Measurements from ENCODE around the gene CRYM.
"Not testable (repeated sequence)": the region's sequence is repeated elsewhere in the genome, so short reads cannot be mapped to it uniquely, and the experiment has no call there.

CRYM gene

DNA sequence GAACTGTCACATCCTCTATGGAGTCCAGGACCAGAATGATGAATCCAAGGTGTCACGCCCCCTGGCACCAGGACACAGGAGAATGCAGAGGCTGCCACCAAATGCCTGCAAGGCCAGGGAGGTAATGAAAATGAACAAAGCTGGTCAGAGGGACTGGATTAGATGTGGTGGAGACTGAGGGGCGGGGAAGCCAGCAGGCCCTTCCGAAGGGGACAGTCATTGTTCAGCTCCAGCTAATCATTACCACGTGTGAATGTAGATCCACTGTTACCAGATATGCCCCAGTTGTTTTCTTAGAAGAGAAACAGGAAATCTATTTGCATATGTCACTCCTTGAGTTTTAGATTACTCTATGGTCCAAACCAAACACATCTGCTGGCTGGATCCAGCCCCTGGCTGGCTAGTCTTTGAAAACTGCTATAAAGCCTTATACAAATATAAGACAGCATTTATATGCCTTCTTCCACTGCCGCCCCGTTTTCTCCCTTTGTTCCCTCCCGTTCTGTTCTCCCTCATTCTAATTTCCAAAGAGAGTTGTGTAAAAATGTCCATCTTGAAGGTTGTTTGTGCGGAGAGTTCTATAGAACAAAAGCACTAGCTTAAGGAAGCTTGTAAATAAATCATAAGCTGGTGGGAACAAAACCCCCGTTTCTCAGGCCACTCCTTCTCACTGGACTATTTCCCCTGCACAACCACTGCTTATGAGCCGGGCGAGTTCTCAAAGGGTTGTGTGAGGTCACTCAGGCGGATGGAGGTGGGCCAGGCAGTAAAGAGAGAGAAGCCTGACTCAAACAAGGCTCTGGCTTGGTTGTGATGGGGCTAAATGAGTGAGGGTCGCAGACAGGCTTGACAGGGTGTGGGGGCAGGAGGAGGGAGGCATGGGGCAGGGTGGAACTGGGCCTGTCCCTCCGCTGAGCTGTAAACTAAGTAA is 14.2 kb downstream of the CRYM start:
- Histone ChIP-seq H3K4me1 (ENCODE audit: control insufficient read depth in 1 of 2, insufficient read depth in 2 of 2, low read length in 2 of 2) (peaks cover 0 to 4% of the 10 kb centered on the region in 2 donors), H3K27ac (ENCODE audit: low read length) (no peak overlapping the region), H3K27me3 (ENCODE audit: low read depth, low read length) (no peaks in the 10 kb centered on the region), H3K36me3 (ENCODE audit: control insufficient read depth in 1 of 2, insufficient read depth in 2 of 2, low read length in 2 of 2) (no peaks in the 10 kb centered on the region), H3K9me3 (ENCODE audit: control insufficient read depth in 1 of 2, low read length in 2 of 2) (no peaks in the 10 kb centered on the region), H3K4me3 (ENCODE audit: low read depth in 1 of 2, low read length in 2 of 2) (no peak overlapping the region)

DNA sequence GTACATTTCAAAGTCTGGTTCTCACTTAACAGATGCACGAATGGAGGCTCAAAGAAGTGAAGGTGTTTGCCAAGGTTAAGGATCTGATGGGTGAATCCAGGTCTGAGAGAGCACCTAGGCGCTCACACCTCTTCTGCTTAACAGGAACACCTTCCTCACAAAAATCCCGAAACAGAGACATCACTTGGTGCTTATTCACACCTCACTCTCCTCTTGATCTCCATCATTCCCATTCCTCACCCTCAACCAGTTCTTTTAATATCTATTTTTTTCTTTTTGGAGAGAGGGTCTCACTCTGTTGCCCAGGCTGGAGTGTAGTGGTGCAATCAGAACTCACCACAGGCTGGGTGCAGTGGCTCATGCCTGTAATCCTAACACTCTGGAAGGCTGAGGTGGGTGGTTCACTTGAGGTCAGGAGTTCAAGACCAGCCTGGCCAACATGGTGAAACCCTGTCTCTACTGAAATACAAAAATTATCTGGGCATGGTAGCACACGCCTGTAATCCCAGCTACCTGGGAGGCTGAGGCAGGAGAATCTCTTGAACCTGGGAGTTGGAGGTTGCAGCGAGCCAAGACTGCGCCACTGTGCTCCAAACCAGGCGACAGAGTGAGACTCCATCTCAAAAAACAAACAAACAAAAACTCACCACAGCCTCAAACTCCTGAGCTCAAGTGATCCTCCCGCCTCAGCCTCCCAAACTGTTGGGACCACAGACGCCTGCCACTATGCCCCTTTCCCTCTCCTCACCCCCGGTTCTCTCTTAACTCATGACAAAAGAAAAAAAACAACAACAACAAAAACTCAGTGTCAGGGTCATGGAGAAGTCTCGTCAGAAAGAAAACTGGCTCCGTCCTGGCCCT is 15.1 kb downstream of the CRYM start:
- Histone ChIP-seq H3K9me3 (ENCODE audit: control insufficient read depth in 1 of 2, low read length in 2 of 2) (no peaks in the 10 kb centered on the region), H3K36me3 (ENCODE audit: control insufficient read depth in 1 of 2, insufficient read depth in 2 of 2, low read length in 2 of 2) (no peaks in the 10 kb centered on the region), H3K27ac (ENCODE audit: low read length) (no peak overlapping the region), H3K4me1 (ENCODE audit: control insufficient read depth in 1 of 2, insufficient read depth in 2 of 2, low read length in 2 of 2) (peaks cover 0 to 4% of the 10 kb centered on the region in 2 donors), H3K27me3 (ENCODE audit: low read depth, low read length) (no peaks in the 10 kb centered on the region), H3K4me3 (ENCODE audit: low read depth in 1 of 2, low read length in 2 of 2) (no peak overlapping the region)

DNA sequence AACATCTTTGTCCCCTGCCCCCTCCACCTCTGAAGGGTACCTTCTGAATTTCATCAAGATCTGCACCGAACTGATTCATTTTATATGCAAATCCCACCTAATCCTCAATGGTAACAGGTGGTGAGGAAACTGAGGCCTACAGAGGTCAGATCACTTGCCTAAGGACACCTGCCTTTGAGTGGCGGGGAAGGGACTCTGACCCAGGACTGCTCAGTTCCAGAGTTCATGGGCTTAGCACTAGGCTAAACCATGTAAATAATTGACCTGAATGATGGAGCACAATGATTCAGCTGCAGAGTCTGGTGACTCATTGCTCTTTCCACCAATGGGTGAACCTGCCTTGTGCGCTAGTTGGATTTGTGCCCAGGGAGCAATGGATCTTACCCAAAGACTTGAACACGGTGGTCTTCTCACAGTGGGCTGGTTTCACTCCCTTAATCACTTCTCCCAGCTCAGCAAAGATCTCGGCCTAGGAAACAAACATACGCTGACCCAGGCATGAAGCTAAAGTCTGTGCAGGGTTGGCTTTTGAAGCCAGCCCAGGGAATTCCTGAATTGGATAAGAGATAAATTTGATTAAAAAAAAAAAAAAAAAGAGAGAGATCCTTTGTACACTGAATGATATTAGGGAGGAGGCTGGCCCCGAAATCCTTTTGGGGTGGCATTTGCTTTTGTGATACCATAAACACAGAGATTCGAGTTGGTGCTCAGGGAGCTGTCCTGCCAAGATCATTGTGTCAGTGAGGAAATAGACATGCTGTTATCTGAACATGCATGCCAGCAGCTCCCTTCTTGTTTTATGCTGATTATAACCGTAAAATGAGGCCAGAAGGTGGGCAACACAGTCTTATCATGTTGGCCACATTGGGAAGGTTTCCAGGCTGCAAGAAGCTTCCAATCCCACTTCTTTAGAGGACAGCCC is 17.0 kb downstream of the CRYM start:
- no peaks in the 10 kb centered on the region for H3K27me3 ChIP-seq (ENCODE audit: low read depth, low read length)
- H3K36me3 ChIP-seq (ENCODE audit: control insufficient read depth in 1 of 2, insufficient read depth in 2 of 2, low read length in 2 of 2): no peaks in the 10 kb centered on the region
- peaks cover 0 to 4% of the 10 kb centered on the region in 2 donors for H3K4me1 ChIP-seq (ENCODE audit: control insufficient read depth in 1 of 2, insufficient read depth in 2 of 2, low read length in 2 of 2)
- no peak overlapping the region for H3K27ac ChIP-seq (ENCODE audit: low read length)
- no peaks in the 10 kb centered on the region for H3K9me3 ChIP-seq (ENCODE audit: control insufficient read depth in 1 of 2, low read length in 2 of 2)
- no peak overlapping the region for H3K4me3 ChIP-seq (ENCODE audit: low read depth in 1 of 2, low read length in 2 of 2)

GRCh38 chr16:21257284-21257683 is 20.8 kb downstream of the CRYM start:
- Histone ChIP-seq H3K27me3 (ENCODE audit: low read depth, low read length) (no peaks in the 10 kb centered on the region), H3K4me3 (ENCODE audit: low read depth in 1 of 2, low read length in 2 of 2) (no peak overlapping the region), H3K9me3 (ENCODE audit: control insufficient read depth in 1 of 2, low read length in 2 of 2) (no peaks in the 10 kb centered on the region), H3K36me3 (ENCODE audit: control insufficient read depth in 1 of 2, insufficient read depth in 2 of 2, low read length in 2 of 2) (no peaks in the 10 kb centered on the region), H3K4me1 (ENCODE audit: control insufficient read depth in 1 of 2, insufficient read depth in 2 of 2, low read length in 2 of 2) (no peaks in the 10 kb centered on the region), H3K27ac (ENCODE audit: low read length) (no peak overlapping the region)

- H3K36me3 ChIP-seq (ENCODE audit: control insufficient read depth in 1 of 2, insufficient read depth in 2 of 2, low read length in 2 of 2): no peaks in the 10 kb centered on the region
- no peak overlapping the region for H3K4me3 ChIP-seq (ENCODE audit: low read depth in 1 of 2, low read length in 2 of 2)
- H3K27me3 ChIP-seq (ENCODE audit: low read depth, low read length): no peaks in the 10 kb centered on the region
- no peaks in the 10 kb centered on the region for H3K9me3 ChIP-seq (ENCODE audit: control insufficient read depth in 1 of 2, low read length in 2 of 2)
- H3K27ac ChIP-seq (ENCODE audit: low read length): no peak overlapping the region
- H3K4me1 ChIP-seq (ENCODE audit: control insufficient read depth in 1 of 2, insufficient read depth in 2 of 2, low read length in 2 of 2): no peaks in the 10 kb centered on the region
Observed at GRCh38 chr16:21256636-21257035, 21.5 kb downstream of the CRYM start.

DNA sequence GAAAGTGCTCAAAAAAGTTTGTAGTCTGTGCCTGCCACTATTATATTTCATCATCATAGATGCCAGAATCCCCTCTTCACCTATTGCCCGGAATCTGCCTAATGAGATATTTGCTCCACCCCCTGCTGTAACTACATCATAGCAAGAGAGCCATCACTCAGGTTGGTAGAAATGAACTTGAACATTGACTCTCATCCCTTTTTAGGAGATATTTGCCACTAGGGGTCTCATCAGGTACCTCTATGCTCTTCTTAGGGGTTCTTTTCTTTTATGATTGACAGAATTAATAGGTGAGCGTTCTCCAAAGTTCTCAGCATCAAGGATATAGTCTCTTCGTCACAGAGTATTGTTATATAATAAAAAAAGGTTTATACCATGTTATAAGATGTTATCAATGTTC is 24.6 kb downstream of the CRYM start:
- Histone ChIP-seq H3K4me1 (ENCODE audit: control insufficient read depth in 1 of 2, insufficient read depth in 2 of 2, low read length in 2 of 2) (no peaks in the 10 kb centered on the region), H3K36me3 (ENCODE audit: control insufficient read depth in 1 of 2, insufficient read depth in 2 of 2, low read length in 2 of 2) (no peaks in the 10 kb centered on the region)

GRCh38 chr16:21250072-21250923 is 27.8 kb downstream of the CRYM start:
- H3K4me3 ChIP-seq (ENCODE audit: low read depth in 1 of 2, low read length in 2 of 2): no peak overlapping the region
- no peaks in the 10 kb centered on the region for H3K4me1 ChIP-seq (ENCODE audit: control insufficient read depth in 1 of 2, insufficient read depth in 2 of 2, low read length in 2 of 2)
- no peaks in the 10 kb centered on the region for H3K9me3 ChIP-seq (ENCODE audit: control insufficient read depth in 1 of 2, low read length in 2 of 2)
- H3K27ac ChIP-seq (ENCODE audit: low read length): no peak overlapping the region
- no peaks in the 10 kb centered on the region for H3K36me3 ChIP-seq (ENCODE audit: control insufficient read depth in 1 of 2, insufficient read depth in 2 of 2, low read length in 2 of 2)
- H3K27me3 ChIP-seq (ENCODE audit: low read depth, low read length): no peaks in the 10 kb centered on the region

More for the DNA sequence above, 24.6 kb downstream of the CRYM start:
- H3K27ac ChIP-seq (ENCODE audit: low read length): no peak overlapping the region
- H3K27me3 ChIP-seq (ENCODE audit: low read depth, low read length): no peaks in the 10 kb centered on the region
- H3K9me3 ChIP-seq (ENCODE audit: control insufficient read depth in 1 of 2, low read length in 2 of 2): no peaks in the 10 kb centered on the region
- H3K4me3 ChIP-seq (ENCODE audit: low read depth in 1 of 2, low read length in 2 of 2): no peak overlapping the region

GRCh38 chr16:21248179-21248578 is 29.9 kb downstream of the CRYM start:
- H3K36me3 ChIP-seq (ENCODE audit: control insufficient read depth in 1 of 2, insufficient read depth in 2 of 2, low read length in 2 of 2); H3K9me3 ChIP-seq (ENCODE audit: control insufficient read depth in 1 of 2, low read length in 2 of 2); H3K4me1 ChIP-seq (ENCODE audit: control insufficient read depth in 1 of 2, insufficient read depth in 2 of 2, low read length in 2 of 2); H3K27me3 ChIP-seq (ENCODE audit: low read depth, low read length); H3K4me3 ChIP-seq (ENCODE audit: low read depth in 1 of 2, low read length in 2 of 2); H3K27ac ChIP-seq (ENCODE audit: low read length): not testable (repeated sequence)

DNA sequence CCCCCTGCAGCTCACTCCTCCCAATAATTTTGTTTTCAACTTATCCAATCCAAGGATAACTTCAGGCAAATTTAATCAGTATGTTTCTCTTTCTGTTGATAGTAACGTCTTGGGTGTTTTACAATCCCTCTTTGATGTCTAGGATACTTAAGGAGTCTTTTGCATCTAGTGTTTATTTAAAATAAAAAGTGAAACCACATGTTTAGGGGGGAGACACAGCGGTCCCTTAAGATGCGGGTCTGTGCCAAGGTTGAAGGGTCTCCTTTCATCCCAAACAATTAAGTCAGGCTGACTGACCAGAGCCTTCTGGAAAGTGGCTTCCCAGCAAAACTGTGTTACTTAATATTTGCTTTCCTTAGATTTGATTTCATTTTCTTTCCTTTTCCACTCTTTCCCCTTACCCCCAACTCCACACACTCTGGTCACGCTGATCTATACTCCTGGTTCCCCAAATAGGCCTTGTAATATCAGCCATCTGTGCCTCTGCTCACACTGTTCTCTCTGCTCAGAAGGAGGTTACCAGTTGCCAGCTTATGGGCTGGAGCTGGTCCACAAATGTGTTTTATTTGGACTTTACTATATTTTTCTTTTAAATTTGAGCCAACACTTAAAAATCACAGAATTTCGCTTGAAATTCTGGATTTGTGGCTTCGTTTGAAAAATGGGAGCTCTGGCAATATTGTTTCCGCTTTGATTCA is 33.4 kb downstream of the CRYM start:
- no peak overlapping the region for H3K27ac ChIP-seq (ENCODE audit: low read length)
- H3K9me3 ChIP-seq (ENCODE audit: control insufficient read depth in 1 of 2, low read length in 2 of 2): no peaks in the 10 kb centered on the region
- H3K4me3 ChIP-seq (ENCODE audit: low read depth in 1 of 2, low read length in 2 of 2): no peak overlapping the region
- no peaks in the 10 kb centered on the region for H3K27me3 ChIP-seq (ENCODE audit: low read depth, low read length)
- H3K36me3 ChIP-seq (ENCODE audit: control insufficient read depth in 1 of 2, insufficient read depth in 2 of 2, low read length in 2 of 2): no peaks in the 10 kb centered on the region
- H3K4me1 ChIP-seq (ENCODE audit: control insufficient read depth in 1 of 2, insufficient read depth in 2 of 2, low read length in 2 of 2): no peaks in the 10 kb centered on the region

DNA sequence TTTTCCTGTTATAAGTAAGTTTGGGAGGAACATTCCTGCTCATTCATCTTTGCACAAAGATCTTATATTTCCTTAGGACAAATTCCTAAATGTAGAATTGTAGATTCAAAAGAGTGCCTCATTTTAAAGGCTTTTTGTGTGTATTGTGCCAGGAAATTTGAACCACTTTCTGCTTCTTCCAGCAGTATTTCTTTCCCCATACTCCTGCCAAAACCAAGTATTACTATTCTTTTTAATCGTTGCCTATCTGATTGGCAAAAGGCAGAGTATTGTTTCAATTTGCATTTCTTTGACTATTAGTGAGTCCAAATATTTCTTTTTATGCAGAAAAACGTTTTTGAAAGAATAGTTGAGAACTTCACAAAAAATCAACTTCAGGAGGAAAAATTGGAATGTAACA is 35.3 kb downstream of the CRYM start:
- Histone ChIP-seq H3K27me3 (ENCODE audit: low read depth, low read length) (no peaks in the 10 kb centered on the region), H3K4me1 (ENCODE audit: control insufficient read depth in 1 of 2, insufficient read depth in 2 of 2, low read length in 2 of 2) (no peaks in the 10 kb centered on the region), H3K9me3 (ENCODE audit: control insufficient read depth in 1 of 2, low read length in 2 of 2) (no peaks in the 10 kb centered on the region), H3K36me3 (ENCODE audit: control insufficient read depth in 1 of 2, insufficient read depth in 2 of 2, low read length in 2 of 2) (no peaks in the 10 kb centered on the region), H3K4me3 (ENCODE audit: low read depth in 1 of 2, low read length in 2 of 2) (no peak overlapping the region), H3K27ac (ENCODE audit: low read length) (no peak overlapping the region)

All from muscle layer of duodenum (tissue), 2 donors.